HG02623 (cell line): Measurements from ENCODE around the gene ADGRV1.

ENCODE experiments used
- ATAC-seq: cut with Tn5 transposase; IDR thresholded peaks from one replicate; pipeline ENCODE4 v1.9.1; 2021; ENCODE audit warnings: moderate library complexity; ENCODE audit not compliant: unreplicated experiment

Gene ADGRV1

GRCh38 chr5:91176288-91177016 is 617.9 kb downstream of the ADGRV1 start:
- no peak for ATAC-seq

GRCh38 chr5:91177085-91177484 is 618.5 kb downstream of the ADGRV1 start:
- no peak for ATAC-seq

GRCh38 chr5:91177639-91178038 is 619.0 kb downstream of the ADGRV1 start:
- ATAC-seq = no peak

- ATAC-seq = no peak
These were observed 619.9 kb downstream of the ADGRV1 start for GRCh38 chr5:91178461-91178860.

GRCh38 chr5:91179018-91179417 is 620.4 kb downstream of the ADGRV1 start:
- ATAC-seq = no peak

GRCh38 chr5:91180506-91180905 is 621.9 kb downstream of the ADGRV1 start:
- ATAC-seq = no peak

GRCh38 chr5:91182763-91183162 is 624.2 kb downstream of the ADGRV1 start:
- ATAC-seq = peak; percentile 74

GRCh38 chr5:91183743-91184142 is 625.1 kb downstream of the ADGRV1 start:
- ATAC-seq = no peak

GRCh38 chr5:91186101-91186500 is 627.5 kb downstream of the ADGRV1 start:
- no peak for ATAC-seq

- no peak for ATAC-seq
These were observed 628.4 kb downstream of the ADGRV1 start for GRCh38 chr5:91187032-91187431.

- no peak for ATAC-seq
These were observed 630.2 kb downstream of the ADGRV1 start for GRCh38 chr5:91188755-91189154.

GRCh38 chr5:91189480-91190313 is 631.1 kb downstream of the ADGRV1 start:
- no peak for ATAC-seq

- ATAC-seq = no peak
These were observed 631.7 kb downstream of the ADGRV1 start for GRCh38 chr5:91190314-91190690.

GRCh38 chr5:91194824-91195381 is 636.3 kb downstream of the ADGRV1 start:
- ATAC-seq = no peak

- no peak for ATAC-seq
These were observed 642.1 kb downstream of the ADGRV1 start for GRCh38 chr5:91200692-91201091.

- ATAC-seq = no peak
These were observed 647.5 kb downstream of the ADGRV1 start for GRCh38 chr5:91206103-91206502.

- ATAC-seq = no peak
These were observed 648.1 kb downstream of the ADGRV1 start for GRCh38 chr5:91206734-91207133.

- no peak for ATAC-seq
These were observed 648.7 kb downstream of the ADGRV1 start for GRCh38 chr5:91207248-91207647.

- no peak for ATAC-seq
These were observed 653.6 kb downstream of the ADGRV1 start for GRCh38 chr5:91211997-91212713.

- no peak for ATAC-seq
These were observed 654.1 kb downstream of the ADGRV1 start for GRCh38 chr5:91212714-91213092.
